Thyroid gland (tissue), 4 donors: ENCODE results near the gene GLIS1. TPM values are rescaled to one million over a fixed set of nuclear protein-coding genes. Genes with fewer than 3 reads are reported as not detected.

ENCODE experiments used
- DNase-seq, 2 donors: peaks; one replicate each; pipeline ENCODE4 v3.0.0-alpha.2; 2019
- H3K27ac ChIP-seq, 3 donors: fragments of 200-600 bp; sonication (generic); 1 replicate in 2 of 3; 2 replicates in 1 of 3; pipeline ENCODE4 v1.5.1; 2016 to 2019; ENCODE audit warnings: mild to moderate bottlenecking in 1 of 3, moderate library complexity in 1 of 3
- H3K27me3 ChIP-seq: fragments of 200-600 bp; sonication (generic); one replicate; pipeline ENCODE4 v1.5.1; 2019
- H3K36me3 ChIP-seq, 2 donors: fragments of 200-600 bp; sonication (generic); one replicate each; pipeline ENCODE4 v1.5.1; 2016 to 2019
- H3K4me1 ChIP-seq, 2 donors: fragments of 200-600 bp; sonication (generic); one replicate each; pipeline ENCODE4 v1.5.1; 2017 to 2019
- H3K4me3 ChIP-seq, 3 donors: fragments of 200-600 bp; sonication (generic); replicated peaks in 1 of 3; 1 replicate in 2 of 3; 2 replicates in 1 of 3; pipeline ENCODE4 v1.5.1; 2016; ENCODE audit warnings: mild to moderate bottlenecking in 1 of 3
- H3K9me3 ChIP-seq: fragments of 200-600 bp; sonication (generic); one replicate; pipeline ENCODE4 v1.5.1; 2017
- POLR2A ChIP-seq, 2 donors: fragments of 450-650 bp; IDR thresholded peaks; one replicate each; pipeline ENCODE4 v1.6.1; 2017; ENCODE audit warnings: antibody characterized with exemption in 2 of 2, mild to moderate bottlenecking in 2 of 2, moderate library complexity in 1 of 2
- WGBS, 2 donors: methylation state at CpG; one replicate each; pipeline ENCODE4 v1.1.5; 2017; 5-methylcytosine and 5-hydroxymethylcytosine counted together
- intact Hi-C: fragments of 100-400 bp; cut with DNase I; formaldehyde crosslinking; loops from one replicate; pipeline ENCODE4 v1.15.1; 2023
- total RNA-seq, 4 donors: library from RNA; depleted of rRNA; stranded (reverse); fragments of >200 nt; gene quantifications; one replicate each; pipeline ENCODE4 v1.2.3, GENCODE V29; 2016
- TF ChIP-seq, protein P1 (sequence below), 6 experiments: fragments of 200-600 bp in 3 of 6; fragments of 450-650 bp in 3 of 6; sonication (generic) in 3 of 6; IDR thresholded peaks; one replicate each; pipeline ENCODE4 v1.5.1; 2016 to 2019; ENCODE audit warnings: antibody characterized with exemption in 6 of 6, mild to moderate bottlenecking in 2 of 6, inconsistent platforms in 1 of 6, moderate library complexity in 1 of 6

The GLIS1 gene
- total RNA-seq, 4 donors from 2014 or later, result 0.29 TPM; not detected in 3

DNA sequence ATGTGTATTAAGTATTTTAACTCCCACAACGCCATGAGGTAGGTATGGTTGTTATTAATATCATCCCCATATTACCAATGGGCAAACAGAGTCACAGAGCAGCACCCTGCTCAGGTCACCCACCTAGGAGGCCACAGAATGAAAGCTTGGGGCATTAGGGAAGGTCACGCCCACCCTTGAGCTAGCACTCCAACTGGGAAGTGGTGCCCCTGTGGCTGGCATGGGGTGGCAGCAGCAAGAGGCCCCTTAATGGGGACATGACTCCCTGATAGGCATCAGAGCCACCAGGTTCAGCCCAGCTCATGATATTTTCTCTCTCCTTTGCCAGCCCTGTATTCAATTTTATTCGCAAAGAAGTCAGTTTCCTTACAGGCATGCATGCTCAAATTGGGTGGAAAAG, 189.2 kb downstream of the GLIS1 start:
- no peak for DNase-seq
- TF ChIP-seq POLR2A (IDR thresholded peaks at IDR 0.05), result no peak
- TF ChIP-seq, protein P1, sequence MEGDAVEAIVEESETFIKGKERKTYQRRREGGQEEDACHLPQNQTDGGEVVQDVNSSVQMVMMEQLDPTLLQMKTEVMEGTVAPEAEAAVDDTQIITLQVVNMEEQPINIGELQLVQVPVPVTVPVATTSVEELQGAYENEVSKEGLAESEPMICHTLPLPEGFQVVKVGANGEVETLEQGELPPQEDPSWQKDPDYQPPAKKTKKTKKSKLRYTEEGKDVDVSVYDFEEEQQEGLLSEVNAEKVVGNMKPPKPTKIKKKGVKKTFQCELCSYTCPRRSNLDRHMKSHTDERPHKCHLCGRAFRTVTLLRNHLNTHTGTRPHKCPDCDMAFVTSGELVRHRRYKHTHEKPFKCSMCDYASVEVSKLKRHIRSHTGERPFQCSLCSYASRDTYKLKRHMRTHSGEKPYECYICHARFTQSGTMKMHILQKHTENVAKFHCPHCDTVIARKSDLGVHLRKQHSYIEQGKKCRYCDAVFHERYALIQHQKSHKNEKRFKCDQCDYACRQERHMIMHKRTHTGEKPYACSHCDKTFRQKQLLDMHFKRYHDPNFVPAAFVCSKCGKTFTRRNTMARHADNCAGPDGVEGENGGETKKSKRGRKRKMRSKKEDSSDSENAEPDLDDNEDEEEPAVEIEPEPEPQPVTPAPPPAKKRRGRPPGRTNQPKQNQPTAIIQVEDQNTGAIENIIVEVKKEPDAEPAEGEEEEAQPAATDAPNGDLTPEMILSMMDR (IDR thresholded peaks at IDR 0.05), result no peak
- no peaks in the 10 kb centered on the region for H3K9me3 ChIP-seq
- intact Hi-C loops, result no loop called here
- H3K36me3 ChIP-seq, result no peaks in the 10 kb centered on the region
- H3K27ac ChIP-seq, result no peak overlapping the region
- 87 to 91% methylated on average over 3 of the region's 3 CpGs for WGBS, 2 donors
- no peaks in the 10 kb centered on the region for H3K4me1 ChIP-seq
- no peaks in the 10 kb centered on the region for H3K27me3 ChIP-seq
- H3K4me3 ChIP-seq, result no peak overlapping the region

DNA sequence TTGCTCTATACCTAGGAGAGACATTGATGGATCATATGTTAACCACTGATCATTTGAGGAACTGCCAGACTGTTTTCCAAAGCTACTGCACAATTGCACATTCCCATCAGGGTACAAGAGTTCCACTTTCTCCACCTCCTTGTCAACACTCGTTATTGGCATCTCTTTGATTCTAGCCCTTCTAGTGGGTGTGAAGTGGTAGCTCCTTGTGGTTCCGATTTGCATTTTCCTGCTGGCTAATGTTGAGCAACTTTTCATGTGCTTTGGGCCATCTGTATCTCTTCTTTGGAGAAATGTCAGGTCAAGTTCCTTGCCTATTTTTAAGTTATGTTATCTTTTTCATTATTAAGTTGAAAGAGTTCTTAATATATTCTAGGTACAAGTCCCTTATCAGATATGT, 189.7 kb downstream of the GLIS1 start:
- Histone ChIP-seq H3K9me3 (no peaks in the 10 kb centered on the region), H3K36me3 (no peaks in the 10 kb centered on the region), H3K27ac (no peak overlapping the region), H3K4me3 (no peak overlapping the region), H3K4me1 (no peaks in the 10 kb centered on the region), H3K27me3 (no peaks in the 10 kb centered on the region)
- WGBS, 2 donors, result 80 to 90% methylated on average over 2 of the region's 2 CpGs
- TF ChIP-seq, protein P1 (IDR thresholded peaks at IDR 0.05), result no peak
- no peak for TF ChIP-seq POLR2A (IDR thresholded peaks at IDR 0.05)
- intact Hi-C loops, result no loop called here
- no peak for DNase-seq

DNA sequence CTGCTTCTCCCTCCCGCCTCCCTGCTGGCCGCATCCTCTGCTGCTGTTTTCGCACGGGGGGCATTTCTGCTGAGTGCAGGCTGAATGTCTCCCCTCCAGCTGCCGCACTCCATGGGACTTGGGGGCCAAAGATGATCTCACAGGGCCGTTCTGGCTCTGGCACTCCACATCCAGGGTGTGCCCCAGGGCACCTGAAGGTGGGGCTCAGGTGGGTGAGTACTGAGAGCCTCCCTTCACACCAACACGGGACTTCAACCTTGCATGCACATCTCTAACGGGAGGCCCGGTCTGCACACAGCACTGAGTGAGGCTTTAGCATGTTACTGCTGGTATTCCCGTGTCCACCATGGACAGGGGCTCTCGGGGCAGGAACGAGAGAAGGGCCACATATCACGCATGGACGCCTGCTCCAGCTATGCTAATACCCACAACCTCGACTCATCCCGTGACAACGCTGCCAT, 190.9 kb downstream of the GLIS1 start:
- intact Hi-C loops, result no loop called here
- TF ChIP-seq POLR2A (IDR thresholded peaks at IDR 0.05), result no peak
- TF ChIP-seq, protein P1 (IDR thresholded peaks at IDR 0.05), result no peak
- Histone ChIP-seq H3K36me3 (no peaks in the 10 kb centered on the region), H3K4me1 (no peaks in the 10 kb centered on the region), H3K27me3 (no peaks in the 10 kb centered on the region), H3K9me3 (no peaks in the 10 kb centered on the region), H3K27ac (no peak overlapping the region), H3K4me3 (no peak overlapping the region)
- no peak for DNase-seq
- 83 to 90% methylated on average over 15 to 17 of the region's 17 CpGs for WGBS, 2 donors

DNA sequence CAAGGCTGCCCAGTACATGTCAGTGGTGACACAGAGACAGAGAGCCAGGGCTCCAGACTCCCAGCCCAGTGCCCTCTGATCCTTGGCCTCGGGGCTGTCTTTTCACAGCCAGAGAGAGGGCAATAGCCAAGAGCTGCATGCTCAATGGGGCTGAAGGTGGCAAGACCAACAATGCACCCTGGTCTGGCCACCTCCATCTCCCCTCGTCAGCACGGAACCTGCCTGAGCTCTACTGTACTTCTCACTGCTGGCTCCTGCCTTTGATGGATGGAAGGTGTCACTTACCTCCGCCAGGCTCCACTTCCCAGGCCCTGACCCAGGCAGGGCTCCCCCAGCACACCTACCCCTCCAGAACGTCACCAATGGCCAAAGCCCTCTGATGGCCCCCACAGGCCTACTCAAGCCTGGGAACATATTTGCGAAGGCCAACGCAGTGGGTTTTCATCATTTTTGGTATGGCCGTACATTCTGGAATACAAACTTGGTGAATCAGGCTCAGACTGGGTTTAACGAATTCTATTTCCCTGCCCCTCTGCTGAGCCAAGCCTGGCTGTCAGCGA, 191.7 kb downstream of the GLIS1 start:
- DNase-seq, result no peak
- WGBS, 2 donors, result 86 to 92% methylated on average over 9 to 10 of the region's 10 CpGs
- no peak overlapping the region for H3K27ac ChIP-seq
- H3K4me3 ChIP-seq, result no peak overlapping the region
- no peaks in the 10 kb centered on the region for H3K9me3 ChIP-seq
- intact Hi-C loops, result no loop called here
- TF ChIP-seq, protein P1 (IDR thresholded peaks at IDR 0.05), result no peak
- TF ChIP-seq POLR2A (IDR thresholded peaks at IDR 0.05), result no peak
- no peaks in the 10 kb centered on the region for H3K27me3 ChIP-seq
- H3K36me3 ChIP-seq, result no peaks in the 10 kb centered on the region
- no peaks in the 10 kb centered on the region for H3K4me1 ChIP-seq

DNA sequence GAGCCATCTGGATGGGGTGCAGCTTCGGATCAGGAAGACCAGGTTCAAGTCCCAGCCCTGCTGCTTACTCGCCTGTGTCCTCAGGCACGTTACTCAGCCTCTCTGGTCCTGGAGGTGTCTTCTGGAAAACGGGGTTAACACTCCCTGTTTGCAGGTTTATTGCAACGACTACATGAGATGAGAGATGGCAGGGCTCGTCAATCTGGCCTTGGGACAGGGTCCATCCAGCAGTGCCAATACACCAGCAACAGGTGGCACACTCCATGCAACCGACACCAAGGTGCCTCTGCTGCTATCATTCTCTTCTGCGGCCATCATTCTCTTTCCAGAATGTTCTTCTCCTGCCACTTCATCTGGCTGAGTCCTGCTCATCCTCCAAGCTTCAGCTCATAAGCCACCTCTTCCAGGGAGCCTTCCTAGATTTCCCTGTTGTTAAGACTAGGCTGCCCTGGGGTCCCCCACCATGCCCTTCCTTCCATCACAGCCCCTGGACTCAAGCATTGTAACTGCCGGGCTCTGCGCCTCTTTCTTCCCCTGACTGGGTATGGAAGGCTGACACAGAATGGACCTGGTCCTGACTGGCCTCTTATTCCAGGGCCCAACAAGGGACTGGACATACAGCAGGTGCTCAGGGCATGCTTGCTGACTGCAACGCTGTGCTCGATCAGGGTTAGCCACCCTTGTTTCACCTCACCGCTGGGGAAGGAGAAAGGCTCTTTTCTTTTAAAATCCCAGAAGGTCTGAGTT, 192.4 kb downstream of the GLIS1 start:
- Histone ChIP-seq H3K27ac (no peak overlapping the region), H3K9me3 (no peaks in the 10 kb centered on the region), H3K36me3 (no peaks in the 10 kb centered on the region), H3K4me3 (no peak overlapping the region), H3K27me3 (no peaks in the 10 kb centered on the region), H3K4me1 (no peaks in the 10 kb centered on the region)
- no peak for TF ChIP-seq POLR2A (IDR thresholded peaks at IDR 0.05)
- TF ChIP-seq, protein P1 (IDR thresholded peaks at IDR 0.05), result no peak
- WGBS, 2 donors, result 86 to 89% methylated on average over 13 of the region's 13 CpGs
- intact Hi-C loops, result no loop called here
- no peak for DNase-seq
